KOPT-K1 (cell line): ENCODE measurements around the gene CRADD.
"Not testable (repeated sequence)": the region's sequence is repeated elsewhere in the genome, so short reads cannot be mapped to it uniquely, and the experiment has no call there.

ENCODE experiments used
- H3K27ac ChIP-seq: fragments of 200-600 bp; sonication (generic); 2 replicates; pipeline ENCODE4 v1.5.1; 2016; ENCODE audit warnings: antibody characterized with exemption, mild to moderate bottlenecking, low read depth, low read length; ENCODE audit not compliant: poor library complexity, severe bottlenecking
- H3K36me3 ChIP-seq: fragments of 200-600 bp; sonication (generic); 2 replicates; pipeline ENCODE4 v1.5.1; 2017; ENCODE audit warnings: antibody characterized with exemption, mild to moderate bottlenecking, low read length, moderate library complexity; ENCODE audit not compliant: insufficient read depth
- H3K9me3 ChIP-seq: fragments of 200-600 bp; sonication (generic); 2 replicates; pipeline ENCODE4 v1.5.1; 2017; ENCODE audit warnings: antibody characterized with exemption, low read length, mild to moderate bottlenecking; ENCODE audit not compliant: insufficient read depth, poor library complexity, severe bottlenecking

The CRADD gene

GRCh38 chr12:93781961-93782360 is 104.8 kb downstream of the CRADD start:
- H3K36me3 ChIP-seq, H3K9me3 ChIP-seq, H3K27ac ChIP-seq: not testable (repeated sequence)

GRCh38 chr12:93782853-93783252 is 105.7 kb downstream of the CRADD start:
- H3K27ac ChIP-seq = no peak overlapping the region

GRCh38 chr12:93783832-93784231 is 106.7 kb downstream of the CRADD start:
- no peaks in the 10 kb centered on the region for H3K36me3 ChIP-seq
- peak overlapping the region; percentile 39 for H3K27ac ChIP-seq
- H3K9me3 ChIP-seq = no peaks in the 10 kb centered on the region

More at GRCh38 chr12:93782853-93783252, 105.7 kb downstream of the CRADD start:
- no peaks in the 10 kb centered on the region for H3K36me3 ChIP-seq
- no peaks in the 10 kb centered on the region for H3K9me3 ChIP-seq

GRCh38 chr12:93784339-93785086 is 107.3 kb downstream of the CRADD start:
- Histone ChIP-seq H3K9me3 (no peaks in the 10 kb centered on the region), H3K36me3 (no peaks in the 10 kb centered on the region), H3K27ac (peak overlapping the region; percentile 39)

- H3K9me3 ChIP-seq = no peaks in the 10 kb centered on the region
- no peak overlapping the region for H3K27ac ChIP-seq
Measured at GRCh38 chr12:93785249-93786010, 108.3 kb downstream of the CRADD start.

GRCh38 chr12:93786656-93787397 is 109.7 kb downstream of the CRADD start:
- no peak overlapping the region for H3K27ac ChIP-seq
- H3K36me3 ChIP-seq = no peaks in the 10 kb centered on the region
- no peaks in the 10 kb centered on the region for H3K9me3 ChIP-seq

More at GRCh38 chr12:93785249-93786010, 108.3 kb downstream of the CRADD start:
- no peaks in the 10 kb centered on the region for H3K36me3 ChIP-seq

- no peak overlapping the region for H3K27ac ChIP-seq
- no peaks in the 10 kb centered on the region for H3K9me3 ChIP-seq
- no peaks in the 10 kb centered on the region for H3K36me3 ChIP-seq
Measured at GRCh38 chr12:93788853-93789252, 111.7 kb downstream of the CRADD start.

GRCh38 chr12:93789767-93790166 is 112.6 kb downstream of the CRADD start:
- H3K36me3 ChIP-seq = no peaks in the 10 kb centered on the region
- no peak overlapping the region for H3K27ac ChIP-seq
- H3K9me3 ChIP-seq = no peaks in the 10 kb centered on the region

- H3K27ac ChIP-seq = no peak overlapping the region
- no peaks in the 10 kb centered on the region for H3K9me3 ChIP-seq
- no peaks in the 10 kb centered on the region for H3K36me3 ChIP-seq
Measured at GRCh38 chr12:93790472-93791152, 113.4 kb downstream of the CRADD start.

GRCh38 chr12:93793007-93793406 is 115.8 kb downstream of the CRADD start:
- no peaks in the 10 kb centered on the region for H3K9me3 ChIP-seq
- no peak overlapping the region for H3K27ac ChIP-seq

GRCh38 chr12:93793983-93794382 is 116.8 kb downstream of the CRADD start:
- no peaks in the 10 kb centered on the region for H3K9me3 ChIP-seq
- no peaks in the 10 kb centered on the region for H3K36me3 ChIP-seq
- H3K27ac ChIP-seq = no peak overlapping the region

More at GRCh38 chr12:93793007-93793406, 115.8 kb downstream of the CRADD start:
- no peaks in the 10 kb centered on the region for H3K36me3 ChIP-seq

GRCh38 chr12:93794738-93795137 is 117.6 kb downstream of the CRADD start:
- Histone ChIP-seq H3K27ac (no peak overlapping the region), H3K36me3 (no peaks in the 10 kb centered on the region), H3K9me3 (no peaks in the 10 kb centered on the region)

GRCh38 chr12:93795352-93795751 is 118.2 kb downstream of the CRADD start:
- Histone ChIP-seq H3K27ac (no peak overlapping the region), H3K9me3 (no peaks in the 10 kb centered on the region), H3K36me3 (no peaks in the 10 kb centered on the region)

GRCh38 chr12:93796729-93797128 is 119.6 kb downstream of the CRADD start:
- Histone ChIP-seq H3K36me3 (no peaks in the 10 kb centered on the region), H3K27ac (no peak overlapping the region), H3K9me3 (no peaks in the 10 kb centered on the region)
